OCI-LY3 (cell line): Measurements from ENCODE around the gene HACD1.

Source experiments
- EZH2phosphoT487 ChIP-seq: fragments of 200-600 bp; shearing (Covaris generic); IDR thresholded peaks from 2 replicates; pipeline ENCODE4 v1.6.1; 2018; ENCODE audit warnings: antibody characterized with exemption, mixed run types, low read depth
- TF ChIP-seq, protein P1 (sequence below): fragments of 200-600, 300-600 bp; sonication (generic); IDR thresholded peaks from 2 replicates; pipeline ENCODE4 v1.5.1; 2014; ENCODE audit warnings: antibody characterized with exemption, low read length, low read depth

DNA sequence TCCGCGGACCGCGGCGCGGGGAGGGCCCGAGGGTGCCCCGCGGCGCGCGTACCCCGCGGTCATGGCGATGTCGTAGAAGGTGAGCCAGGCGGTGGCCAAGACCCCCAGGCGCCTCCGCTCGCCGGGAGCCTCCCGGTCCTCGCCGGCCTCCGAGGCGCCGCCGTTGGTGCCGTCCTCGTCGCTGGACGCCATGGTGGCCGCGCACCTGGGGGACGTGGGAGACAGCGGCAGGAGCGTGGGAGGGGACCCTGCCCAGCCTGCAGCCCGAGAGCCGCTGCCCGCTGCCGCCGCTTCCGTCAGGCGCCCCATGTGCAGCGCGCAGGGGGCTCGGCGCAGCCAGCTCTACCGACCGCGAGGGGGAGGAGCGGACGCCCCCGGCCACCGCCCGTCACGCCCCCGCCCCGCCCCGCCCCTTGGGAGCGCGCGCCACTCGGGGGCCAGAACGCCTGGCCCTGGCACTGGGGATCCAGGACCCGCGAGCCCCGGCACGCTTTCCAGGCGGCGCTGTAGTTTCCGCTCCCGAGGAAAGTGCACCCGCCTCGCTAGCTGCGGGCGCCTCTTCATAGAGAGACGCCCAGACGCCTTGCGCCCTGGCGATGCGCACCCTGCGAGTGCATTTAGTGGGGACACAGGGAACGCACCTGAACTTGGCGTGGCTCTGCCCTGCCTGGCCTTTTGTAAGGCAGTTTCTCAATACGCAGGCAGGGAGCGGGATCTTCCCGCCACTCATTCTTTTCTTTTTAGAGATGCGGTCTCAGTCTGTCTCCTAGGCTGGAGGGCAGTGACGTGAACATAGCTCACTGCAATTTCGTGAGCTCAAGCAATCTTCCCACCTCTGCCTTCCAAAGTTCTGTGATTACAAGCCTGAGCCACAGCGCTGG lies at the start of gene HACD1:
- TF ChIP-seq, protein P1, sequence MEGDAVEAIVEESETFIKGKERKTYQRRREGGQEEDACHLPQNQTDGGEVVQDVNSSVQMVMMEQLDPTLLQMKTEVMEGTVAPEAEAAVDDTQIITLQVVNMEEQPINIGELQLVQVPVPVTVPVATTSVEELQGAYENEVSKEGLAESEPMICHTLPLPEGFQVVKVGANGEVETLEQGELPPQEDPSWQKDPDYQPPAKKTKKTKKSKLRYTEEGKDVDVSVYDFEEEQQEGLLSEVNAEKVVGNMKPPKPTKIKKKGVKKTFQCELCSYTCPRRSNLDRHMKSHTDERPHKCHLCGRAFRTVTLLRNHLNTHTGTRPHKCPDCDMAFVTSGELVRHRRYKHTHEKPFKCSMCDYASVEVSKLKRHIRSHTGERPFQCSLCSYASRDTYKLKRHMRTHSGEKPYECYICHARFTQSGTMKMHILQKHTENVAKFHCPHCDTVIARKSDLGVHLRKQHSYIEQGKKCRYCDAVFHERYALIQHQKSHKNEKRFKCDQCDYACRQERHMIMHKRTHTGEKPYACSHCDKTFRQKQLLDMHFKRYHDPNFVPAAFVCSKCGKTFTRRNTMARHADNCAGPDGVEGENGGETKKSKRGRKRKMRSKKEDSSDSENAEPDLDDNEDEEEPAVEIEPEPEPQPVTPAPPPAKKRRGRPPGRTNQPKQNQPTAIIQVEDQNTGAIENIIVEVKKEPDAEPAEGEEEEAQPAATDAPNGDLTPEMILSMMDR, result peak; percentile 16; the same call in 1 of the 2 replicates
- TF ChIP-seq EZH2phosphoT487, result no peak
